ENCODE results near the gene STK31. TPM values are rescaled to one million over a fixed set of nuclear protein-coding genes. Genes with fewer than 3 reads are reported as not detected.
"Not testable (repeated sequence)": the region's sequence is repeated elsewhere in the genome, so short reads cannot be mapped to it uniquely, and the experiment has no call there.

The STK31 gene
- polyA plus RNA-seq, 1 donor = 2.1 TPM

GRCh38 chr7:23713285-23714149 lies 3.5 kb downstream of the STK31 start:
- no peak for DNase-seq

- no peak for DNase-seq
Measured at GRCh38 chr7:23714150-23714464, 4.1 kb downstream of the STK31 start.

DNA sequence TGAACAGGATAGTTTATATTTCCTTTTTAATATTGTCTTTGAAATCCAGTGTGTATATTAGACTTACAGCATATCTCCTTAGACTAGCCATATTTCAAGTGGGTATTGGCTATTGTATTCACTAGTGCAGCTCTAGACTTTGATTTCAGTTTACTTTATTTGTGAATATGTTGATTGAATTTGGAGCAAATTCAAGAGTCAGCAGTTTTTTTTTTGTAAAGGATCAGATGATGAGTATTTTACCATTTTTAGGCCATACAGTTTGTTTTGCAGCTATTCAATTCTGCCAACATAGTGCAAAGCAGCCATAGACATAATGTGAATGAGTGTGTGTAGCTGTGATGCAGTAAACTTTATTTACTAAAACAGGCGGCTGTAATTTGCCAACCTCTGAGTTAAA lies 4.6 kb downstream of the STK31 start:
- DNase-seq = no peak

DNA sequence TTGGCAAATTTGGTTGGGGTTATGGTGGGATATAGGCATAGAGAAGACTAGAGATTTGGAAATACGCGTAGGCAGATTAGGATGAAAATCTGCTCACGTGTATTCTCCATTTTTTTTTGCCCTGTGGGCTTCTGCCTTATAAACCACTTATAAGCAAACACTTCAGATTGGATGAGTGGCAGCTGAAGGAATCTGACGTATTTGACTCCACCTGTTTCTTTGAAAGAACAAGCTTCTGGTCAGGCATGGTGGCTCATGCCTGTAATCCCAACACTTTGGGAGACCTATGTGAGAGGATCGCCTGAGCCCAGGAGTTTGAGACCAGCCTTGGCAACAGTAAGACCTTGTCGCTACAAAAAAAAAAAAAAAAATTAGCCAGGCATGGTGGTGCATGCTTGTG lies 5.1 kb downstream of the STK31 start:
- DNase-seq = no peak

- no peak for DNase-seq
Measured at GRCh38 chr7:23717788-23718187, 7.8 kb downstream of the STK31 start.

DNA sequence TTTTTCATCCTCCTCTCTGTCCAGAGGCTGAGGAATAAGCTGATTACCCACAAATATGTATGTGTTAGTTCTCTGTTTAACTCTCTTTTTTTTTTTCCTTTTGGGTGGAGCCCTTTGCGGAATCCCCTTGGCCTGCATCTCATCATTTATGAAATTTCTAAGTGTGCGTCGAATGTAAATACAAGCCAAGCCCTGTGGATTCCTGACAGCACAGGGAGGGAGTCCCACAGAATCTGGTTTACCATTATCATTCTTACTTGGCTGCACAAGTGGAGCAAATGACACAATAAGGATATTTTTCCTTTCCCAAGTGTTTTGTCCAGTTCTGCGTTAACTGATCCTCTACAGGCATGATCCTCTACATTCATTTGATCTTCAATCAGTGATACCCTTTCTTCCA lies 11.4 kb downstream of the STK31 start:
- peak; percentile 15 for DNase-seq

DNA sequence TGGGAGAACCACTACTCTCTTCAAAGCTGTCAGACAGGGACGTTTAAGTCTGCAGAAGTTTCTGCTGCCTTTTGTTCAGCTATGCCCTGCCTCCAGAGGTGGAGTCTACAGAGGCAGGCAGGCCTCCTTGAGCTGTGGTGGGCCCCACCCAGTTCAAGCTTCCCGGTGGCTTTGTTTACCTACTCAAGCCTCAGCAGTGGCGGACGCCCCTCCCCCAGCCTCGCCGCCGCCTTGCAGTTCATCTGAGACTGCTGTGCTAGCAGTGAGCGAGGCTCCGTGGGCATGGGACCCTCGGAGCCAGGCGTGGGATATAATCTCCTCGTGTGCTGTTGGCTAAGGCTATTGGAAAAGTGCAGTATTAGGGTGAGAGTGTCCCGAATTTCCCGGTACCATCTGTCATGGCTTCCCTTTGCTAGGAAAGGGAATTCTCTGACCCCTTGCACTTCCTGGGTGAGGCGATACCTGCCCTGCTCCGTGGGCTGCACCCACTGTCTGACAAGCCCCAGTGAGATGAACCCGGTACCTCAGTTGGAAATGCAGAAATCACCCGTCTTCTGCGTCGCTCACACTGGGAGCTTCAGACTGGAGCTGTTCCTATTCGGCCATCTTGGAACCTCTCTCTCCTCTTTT lies 12.7 kb downstream of the STK31 start:
- not testable (repeated sequence) for DNase-seq

- DNase-seq = not testable (repeated sequence)
Measured at GRCh38 chr7:23724113-23724512, 14.1 kb downstream of the STK31 start.

DNA sequence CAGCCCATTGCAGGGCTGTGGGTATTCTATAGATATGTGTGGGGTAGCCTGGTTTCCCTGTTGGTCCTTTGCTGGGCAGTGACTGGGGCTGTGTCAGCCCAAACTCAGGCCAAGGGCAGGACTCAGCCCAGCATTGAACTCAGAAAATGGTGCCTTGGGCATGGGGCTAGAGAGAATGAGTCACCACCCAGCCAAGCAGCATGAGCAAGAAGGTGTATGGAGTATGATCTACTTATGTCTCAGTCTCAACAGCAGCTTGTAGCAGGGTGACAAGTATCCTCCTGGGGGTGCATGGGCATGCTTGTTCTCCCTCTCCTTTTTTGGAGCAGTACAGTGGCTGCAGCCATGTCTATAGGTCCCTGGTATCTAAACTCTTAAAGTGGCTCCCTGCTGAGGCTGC lies 32.0 kb downstream of the STK31 start:
- no peak for DNase-seq

GRCh38 chr7:23743226-23743625 lies 33.2 kb downstream of the STK31 start:
- no peak for DNase-seq

DNA sequence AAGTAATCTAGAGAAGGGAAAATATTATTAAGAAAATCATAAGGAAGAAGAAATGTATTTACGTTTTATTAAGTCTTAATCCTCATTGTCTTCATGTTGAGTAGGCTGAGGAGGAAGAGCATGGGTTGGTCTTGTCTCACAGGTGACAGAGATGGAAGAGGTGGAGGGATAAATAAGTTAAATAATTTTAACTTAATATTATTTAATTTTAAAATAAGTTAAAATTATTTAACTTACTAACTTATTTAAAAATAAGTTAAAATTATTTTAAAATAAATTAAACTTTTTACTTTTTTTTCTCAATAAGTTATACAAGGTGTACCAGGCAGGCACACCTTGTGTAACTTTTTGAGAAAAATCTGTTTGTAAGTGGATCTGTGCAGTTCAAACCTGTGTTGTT lies 36.6 kb downstream of the STK31 start:
- DNase-seq = no peak

DNA sequence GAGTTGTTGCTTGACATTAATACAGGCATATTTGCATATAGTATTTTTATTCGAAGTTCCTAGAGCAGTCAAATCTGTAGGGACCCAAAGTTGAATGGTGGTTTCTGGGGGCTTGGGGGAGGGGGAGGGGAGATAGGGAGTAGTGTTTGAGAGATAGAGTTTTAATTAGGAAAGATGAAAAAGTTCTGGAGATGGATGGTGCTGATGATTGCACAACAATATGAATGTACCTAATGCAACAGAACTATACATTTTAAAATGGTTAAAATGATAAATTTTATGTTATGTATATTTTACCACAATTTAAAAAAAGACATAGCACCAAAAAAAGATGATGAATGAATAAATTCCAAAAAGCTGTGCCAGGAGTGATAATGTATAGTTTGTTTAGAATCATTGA lies 41.8 kb downstream of the STK31 start:
- no peak for DNase-seq

GRCh38 chr7:23758839-23759238 lies 48.8 kb downstream of the STK31 start:
- DNase-seq = not testable (repeated sequence)

- DNase-seq = no peak
Measured at GRCh38 chr7:23759671-23760391, 49.8 kb downstream of the STK31 start.

DNA sequence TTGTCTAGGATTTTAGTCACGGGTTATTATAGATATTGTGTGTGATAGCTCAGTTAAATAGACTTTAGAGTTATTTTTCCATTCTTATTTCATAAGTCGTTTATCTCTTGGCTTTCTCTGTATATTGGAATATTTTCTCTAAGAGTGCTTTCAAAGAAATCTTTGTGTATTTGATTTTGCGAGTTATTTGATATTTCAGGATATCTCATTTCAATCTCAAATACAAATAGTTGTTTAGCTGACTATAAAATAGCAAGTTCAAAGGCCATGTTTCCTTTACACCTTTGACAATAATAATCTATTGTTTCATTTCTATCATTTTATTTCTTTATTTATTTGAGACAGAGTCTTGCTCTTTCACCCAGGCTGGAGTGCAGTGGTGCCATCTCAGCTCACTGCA lies 55.9 kb downstream of the STK31 start:
- no peak for DNase-seq

DNA sequence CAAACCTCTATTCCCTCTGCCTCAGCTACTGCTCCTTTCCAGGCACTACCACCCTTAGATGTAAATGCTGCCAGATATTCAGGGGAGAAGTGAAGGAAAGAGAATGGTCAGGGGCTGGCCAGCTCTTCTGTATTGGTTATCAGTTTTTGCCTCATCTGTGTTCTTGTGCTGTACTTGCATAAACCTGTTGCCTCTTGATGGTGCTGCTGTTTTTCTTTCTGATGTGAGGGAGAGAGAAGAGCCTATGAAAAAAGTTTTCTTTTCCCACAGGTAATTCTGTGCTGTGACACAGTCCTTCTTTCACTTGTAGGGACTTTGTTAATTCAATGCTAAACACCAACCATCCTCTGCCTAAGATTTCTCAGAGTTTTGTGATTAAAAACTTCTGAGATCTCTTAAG lies 57.5 kb downstream of the STK31 start:
- DNase-seq = no peak

GRCh38 chr7:23768022-23768421 lies 58.0 kb downstream of the STK31 start:
- no peak for DNase-seq

DNA sequence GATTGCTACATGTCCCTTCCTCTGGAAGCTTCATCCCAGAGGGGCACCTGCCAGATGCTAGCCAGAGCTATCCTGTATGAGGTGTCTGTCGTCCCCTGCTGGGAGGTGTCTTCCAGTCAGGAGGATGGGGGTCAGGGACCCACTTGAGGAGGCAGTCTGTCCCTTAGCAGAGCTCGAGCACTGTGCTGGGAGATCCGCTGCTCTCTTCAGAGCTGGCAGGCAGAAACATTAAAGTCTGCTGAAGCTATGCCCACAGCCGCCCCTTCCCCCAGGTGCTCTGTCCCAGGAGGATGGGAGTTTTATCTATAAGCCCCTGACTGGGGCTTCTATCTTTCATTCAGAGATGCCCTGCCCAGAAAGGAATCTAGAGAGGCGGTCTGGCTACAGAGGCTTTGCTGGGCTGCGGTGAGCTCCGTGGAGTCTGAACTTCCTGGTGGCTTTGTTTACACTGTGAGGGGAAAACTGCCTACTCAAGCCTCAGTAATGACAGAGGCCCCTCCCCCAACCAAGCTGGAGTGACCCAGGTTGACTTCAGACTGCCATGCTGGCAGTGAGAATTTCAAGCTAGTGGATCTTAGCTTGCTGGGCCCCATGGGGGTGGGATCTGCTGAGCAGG lies 69.3 kb downstream of the STK31 start:
- DNase-seq = not testable (repeated sequence)

DNA sequence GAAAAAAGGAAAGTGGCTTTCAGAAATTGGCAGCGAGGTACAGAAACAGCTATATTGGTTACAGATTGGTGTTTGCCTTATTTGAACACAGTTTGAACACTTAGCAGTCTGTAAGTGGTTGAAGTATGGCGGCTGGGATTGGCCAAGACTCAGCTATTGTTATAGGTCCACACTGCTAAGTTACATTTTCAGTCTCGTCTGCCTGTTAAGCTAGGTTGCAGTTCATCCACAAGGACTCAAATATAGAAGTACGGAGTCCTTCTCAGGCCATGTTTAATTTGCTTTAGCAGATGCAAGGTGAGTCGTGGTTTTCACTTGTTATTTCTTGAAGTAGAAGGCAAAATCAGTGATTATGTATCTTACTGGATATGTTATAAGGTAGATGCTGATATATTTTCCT lies 73.1 kb downstream of the STK31 start:
- DNase-seq = no peak

DNA sequence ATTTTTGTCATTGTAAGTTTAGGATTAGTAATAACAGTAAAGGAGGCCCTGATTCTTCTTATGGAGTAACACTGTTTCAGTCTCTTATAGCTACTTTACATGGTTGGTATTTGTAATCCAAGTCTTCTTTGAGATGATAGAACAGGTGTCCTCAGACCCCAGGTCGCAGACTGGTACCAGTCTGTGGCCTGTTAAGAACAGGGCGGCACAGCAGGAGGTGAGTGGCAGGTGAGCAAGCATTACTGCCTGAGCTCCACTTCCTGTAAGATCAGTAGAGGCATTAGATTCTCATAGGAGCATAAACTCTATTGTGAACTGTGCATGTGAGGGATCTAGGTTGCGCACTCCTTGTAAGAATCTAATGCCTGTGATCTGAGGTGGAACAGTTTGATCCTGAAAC lies 77.3 kb downstream of the STK31 start:
- DNase-seq = no peak

DNA sequence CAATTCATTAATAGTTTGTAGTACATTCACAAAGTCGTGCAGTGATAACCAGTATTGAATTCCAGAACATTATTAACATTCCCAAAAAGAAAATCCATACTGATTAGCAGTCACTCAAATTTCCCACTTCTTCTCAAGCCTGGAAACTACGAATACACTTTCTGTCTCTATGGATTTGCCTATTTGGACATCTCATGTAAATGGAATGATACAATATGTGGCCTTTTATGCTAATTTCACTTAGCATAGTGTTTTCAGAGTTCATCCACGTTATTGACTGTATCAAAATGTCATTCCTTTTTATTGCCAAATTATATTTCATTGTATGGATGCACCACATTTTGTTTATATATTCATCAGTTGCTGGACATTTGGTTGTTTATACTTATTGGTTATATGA lies 78.8 kb downstream of the STK31 start:
- peak; percentile 3 for DNase-seq

GRCh38 chr7:23791721-23792120 lies 81.7 kb downstream of the STK31 start:
- DNase-seq = no peak

- DNase-seq = no peak
Measured at GRCh38 chr7:23802720-23803397, 92.8 kb downstream of the STK31 start.
